Measurements from ENCODE around the gene SLC8A2.

Gene SLC8A2

DNA sequence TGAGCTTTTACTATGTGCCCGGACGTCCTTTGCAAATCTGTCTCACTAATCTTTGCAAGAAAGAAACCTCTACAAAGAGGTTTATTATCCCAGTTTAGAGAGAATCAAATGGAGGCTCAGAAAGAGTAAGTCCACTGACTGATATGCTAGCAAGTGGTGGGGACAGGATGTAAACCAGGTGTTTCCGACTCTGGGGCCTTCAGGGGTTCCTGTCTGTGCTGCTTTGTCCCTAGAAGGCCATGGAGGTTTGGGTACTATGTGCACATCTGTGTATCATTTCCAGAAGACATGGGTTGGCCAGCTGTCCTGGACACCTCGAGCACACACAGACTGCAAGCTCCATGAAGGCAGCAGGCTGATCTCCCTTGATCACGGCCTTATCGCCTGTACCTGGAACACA is 13.5 kb upstream of the SLC8A2 start:
- DNase-seq (ENCODE audit: low spot score) = no peak
- Histone ChIP-seq H3K4me3 (ENCODE audit: low read length in 2 of 2) (no peak overlapping the region), H2BK12ac (ENCODE audit: low read length) (no peak overlapping the region)

DNA sequence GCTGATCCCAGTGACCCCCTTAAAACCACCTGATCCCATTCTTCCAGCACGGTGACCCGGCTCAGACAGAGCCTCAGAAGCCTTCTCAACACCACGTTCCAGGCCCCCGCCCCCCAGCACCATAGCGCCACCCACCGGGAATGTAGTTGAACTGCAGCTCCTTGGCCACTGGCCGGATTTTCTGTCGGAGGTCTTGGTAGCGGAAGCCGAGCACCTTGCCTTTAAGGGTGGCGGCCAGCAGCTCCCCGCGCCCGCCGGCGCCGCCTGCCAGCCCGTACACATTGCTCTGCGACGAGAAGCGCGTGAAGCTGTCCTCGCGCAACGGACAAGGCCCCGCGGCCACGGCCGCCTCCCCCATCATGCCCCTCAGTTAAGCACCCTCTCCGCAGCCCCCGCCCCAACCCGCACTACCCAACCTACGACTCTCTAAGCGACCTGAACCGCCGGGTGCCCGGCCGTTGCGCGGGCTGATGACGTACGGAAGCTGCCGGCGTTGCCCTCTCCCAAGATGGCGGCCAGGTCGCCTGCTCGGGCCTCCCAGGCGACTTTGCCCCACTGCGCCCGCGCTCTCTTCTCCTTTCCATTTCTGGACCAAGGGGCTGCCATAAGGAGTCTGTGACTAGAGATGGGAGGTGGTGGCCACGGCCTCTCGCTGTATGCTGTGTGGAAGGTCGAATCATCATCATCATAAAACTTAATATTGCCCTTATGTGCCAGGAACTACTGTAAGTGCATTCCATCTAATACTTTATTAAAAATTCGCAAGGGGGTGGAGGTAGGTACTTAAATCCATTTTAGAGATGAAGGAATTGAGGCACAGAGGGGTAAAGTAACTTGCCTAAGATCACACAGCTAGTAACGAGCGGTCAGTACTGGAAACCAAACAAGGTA is 12.4 kb upstream of the SLC8A2 start, which contains the start of gene KPTN:
Gene KPTN, minus strand, starts transcription at position 420 of the 891 bp plus-strand sequence. Its CDS starts 59 bp downstream, at position 361.
- Histone ChIP-seq H3K23ac (ENCODE audit: low read depth, low read length, poor library complexity) (peak within 1 kb of the TSS; percentile 68), H3K79me1 (ENCODE audit: low read depth, low read length) (no peaks in the 10 kb centered on the region), H2BK120ac (ENCODE audit: low read depth, low read length) (no peak within 1 kb of the TSS), H3K4me3 (ENCODE audit: low read length in 2 of 2) (peak within 1 kb of the TSS; percentile 70 to 89), H4K91ac (ENCODE audit: low read depth, low read length, poor library complexity) (no peak within 1 kb of the TSS), H3K4ac (ENCODE audit: low read length) (no peak within 1 kb of the TSS), H3K4me1 (ENCODE audit: control insufficient read depth in 2 of 2, insufficient read depth in 1 of 2, low read depth in 1 of 2, low read length in 2 of 2) (peaks cover 6 to 8% of the 10 kb centered on the region in 2 donors), H3K27ac (replicated peaks; ENCODE audit: low read length) (peak within 1 kb of the TSS; percentile 64), H3K4me2 (ENCODE audit: insufficient read depth, low read length, poor library complexity, severe bottlenecking) (peak within 1 kb of the TSS; percentile 79), H2BK15ac (ENCODE audit: low read length) (peak within 1 kb of the TSS; percentile 20), H3K14ac (ENCODE audit: low read length) (peak within 1 kb of the TSS; percentile 6), H2AK5ac (ENCODE audit: low read depth, low read length) (peak within 1 kb of the TSS; percentile 94), H4K8ac (ENCODE audit: low read depth, low read length) (no peak within 1 kb of the TSS), H2BK5ac (ENCODE audit: low read length) (peak within 1 kb of the TSS; percentile 90), H3K9me3 (replicated peaks in 1 of 2; ENCODE audit: control insufficient read depth in 2 of 2, insufficient read depth in 1 of 2, low read depth in 1 of 2, low read length in 2 of 2) (no peaks in the 10 kb centered on the region), H2AFZ (ENCODE audit: low read length) (peak within 1 kb of the TSS; percentile 99), H2BK12ac (ENCODE audit: low read length) (no peak within 1 kb of the TSS), H3K9ac (ENCODE audit: low read depth, low read length, poor library complexity) (peak within 1 kb of the TSS; percentile 89), H3K18ac (ENCODE audit: low read length) (peak within 1 kb of the TSS; percentile 98), H3K36me3 (replicated peaks in 1 of 2; ENCODE audit: control insufficient read depth in 2 of 2, insufficient read depth in 2 of 2, low read length in 2 of 2) (peaks cover 2 to 22% of the 10 kb centered on the region in 2 donors), H3K27me3 (ENCODE audit: control insufficient read depth in 3 of 3, insufficient read depth in 3 of 3, low read depth in 1 of 3, low read length in 3 of 3) (no peaks in the 10 kb centered on the region)
- no CpG with 5 or more reads among the region's 57 CpGs for WGBS, 2 donors (ENCODE audit: extremely low coverage in 2 of 2, insufficient read length in 2 of 2, insufficient replicate concordance in 1 of 2)
- peak; percentile 86 for DNase-seq (ENCODE audit: low spot score)

More for the DNA sequence above, 13.5 kb upstream of the SLC8A2 start:
- Histone ChIP-seq H3K4me2 (ENCODE audit: insufficient read depth, low read length, poor library complexity, severe bottlenecking) (no peak overlapping the region), H2AFZ (ENCODE audit: low read length) (no peak overlapping the region), H3K14ac (ENCODE audit: low read length) (no peak overlapping the region), H3K9me3 (replicated peaks in 1 of 2; ENCODE audit: control insufficient read depth in 2 of 2, insufficient read depth in 1 of 2, low read depth in 1 of 2, low read length in 2 of 2) (peaks cover 0 to 2% of the 10 kb centered on the region in 2 donors), H3K9ac (ENCODE audit: low read depth, low read length, poor library complexity) (no peak overlapping the region), H4K8ac (ENCODE audit: low read depth, low read length) (no peak overlapping the region), H2BK15ac (ENCODE audit: low read length) (no peak overlapping the region), H3K23ac (ENCODE audit: low read depth, low read length, poor library complexity) (no peak overlapping the region), H3K79me1 (ENCODE audit: low read depth, low read length) (no peaks in the 10 kb centered on the region), H3K18ac (ENCODE audit: low read length) (no peak overlapping the region), H2BK120ac (ENCODE audit: low read depth, low read length) (no peak overlapping the region), H3K36me3 (replicated peaks in 1 of 2; ENCODE audit: control insufficient read depth in 2 of 2, insufficient read depth in 2 of 2, low read length in 2 of 2) (peaks cover 11 to 34% of the 10 kb centered on the region in 2 donors), H3K27ac (replicated peaks; ENCODE audit: low read length) (no peak overlapping the region), H4K91ac (ENCODE audit: low read depth, low read length, poor library complexity) (no peak overlapping the region), H2AK5ac (ENCODE audit: low read depth, low read length) (no peak overlapping the region), H3K4me1 (ENCODE audit: control insufficient read depth in 2 of 2, insufficient read depth in 1 of 2, low read depth in 1 of 2, low read length in 2 of 2) (peaks cover 3 to 6% of the 10 kb centered on the region in 2 donors), H3K4ac (ENCODE audit: low read length) (no peak overlapping the region), H3K27me3 (ENCODE audit: control insufficient read depth in 3 of 3, insufficient read depth in 3 of 3, low read depth in 1 of 3, low read length in 3 of 3) (no peaks in the 10 kb centered on the region), H2BK5ac (ENCODE audit: low read length) (no peak overlapping the region)
- no CpG with 5 or more reads among the region's 6 CpGs for WGBS, 2 donors (ENCODE audit: extremely low coverage in 2 of 2, insufficient read length in 2 of 2, insufficient replicate concordance in 1 of 2)

DNA sequence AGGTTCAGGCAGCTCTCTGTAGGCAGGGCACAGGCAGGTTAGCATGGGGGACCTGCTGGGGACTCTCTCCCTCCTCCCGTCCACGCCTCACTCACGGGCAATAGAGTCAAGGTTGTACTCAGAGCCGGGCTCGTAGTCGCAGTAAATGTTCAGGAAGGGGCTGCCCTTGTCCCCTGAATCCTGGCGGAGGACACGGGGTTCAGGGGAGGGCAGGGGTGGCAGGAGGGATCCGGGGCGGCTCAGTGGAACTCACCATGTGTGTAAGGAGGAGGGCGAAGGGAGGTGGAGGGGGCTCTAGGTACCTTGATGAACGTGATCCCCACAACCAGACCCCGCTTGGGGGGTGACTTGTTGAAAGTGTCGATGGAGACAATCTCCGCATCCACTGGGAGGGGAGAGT is 11.5 kb upstream of the SLC8A2 start:
- Histone ChIP-seq H3K27ac (replicated peaks; ENCODE audit: low read length) (no peak overlapping the region), H3K4me3 (ENCODE audit: low read length in 2 of 2) (peak overlapping the region; percentile 63 to 70), H2BK15ac (ENCODE audit: low read length) (peak overlapping the region; percentile 20), H3K14ac (ENCODE audit: low read length) (peak overlapping the region; percentile 6), H3K18ac (ENCODE audit: low read length) (peak overlapping the region; percentile 49), H3K9ac (ENCODE audit: low read depth, low read length, poor library complexity) (no peak overlapping the region), H3K4ac (ENCODE audit: low read length) (no peak overlapping the region), H3K79me1 (ENCODE audit: low read depth, low read length) (no peaks in the 10 kb centered on the region), H2AFZ (ENCODE audit: low read length) (peak overlapping the region; percentile 99), H2AK5ac (ENCODE audit: low read depth, low read length) (peak overlapping the region; percentile 94), H4K91ac (ENCODE audit: low read depth, low read length, poor library complexity) (no peak overlapping the region), H2BK12ac (ENCODE audit: low read length) (no peak overlapping the region), H3K23ac (ENCODE audit: low read depth, low read length, poor library complexity) (peak overlapping the region; percentile 26), H3K4me2 (ENCODE audit: insufficient read depth, low read length, poor library complexity, severe bottlenecking) (peak overlapping the region; percentile 15), H3K27me3 (ENCODE audit: control insufficient read depth in 3 of 3, insufficient read depth in 3 of 3, low read depth in 1 of 3, low read length in 3 of 3) (no peaks in the 10 kb centered on the region), H3K4me1 (ENCODE audit: control insufficient read depth in 2 of 2, insufficient read depth in 1 of 2, low read depth in 1 of 2, low read length in 2 of 2) (peaks cover 6 to 8% of the 10 kb centered on the region in 2 donors), H3K36me3 (replicated peaks in 1 of 2; ENCODE audit: control insufficient read depth in 2 of 2, insufficient read depth in 2 of 2, low read length in 2 of 2) (peaks cover 2 to 19% of the 10 kb centered on the region in 2 donors), H2BK120ac (ENCODE audit: low read depth, low read length) (no peak overlapping the region), H3K9me3 (replicated peaks in 1 of 2; ENCODE audit: control insufficient read depth in 2 of 2, insufficient read depth in 1 of 2, low read depth in 1 of 2, low read length in 2 of 2) (no peaks in the 10 kb centered on the region), H2BK5ac (ENCODE audit: low read length) (no peak overlapping the region), H4K8ac (ENCODE audit: low read depth, low read length) (no peak overlapping the region)
- WGBS, 2 donors (ENCODE audit: extremely low coverage in 2 of 2, insufficient read length in 2 of 2, insufficient replicate concordance in 1 of 2) = no CpG with 5 or more reads among the region's 15 CpGs
- no peak for DNase-seq (ENCODE audit: low spot score)

DNA sequence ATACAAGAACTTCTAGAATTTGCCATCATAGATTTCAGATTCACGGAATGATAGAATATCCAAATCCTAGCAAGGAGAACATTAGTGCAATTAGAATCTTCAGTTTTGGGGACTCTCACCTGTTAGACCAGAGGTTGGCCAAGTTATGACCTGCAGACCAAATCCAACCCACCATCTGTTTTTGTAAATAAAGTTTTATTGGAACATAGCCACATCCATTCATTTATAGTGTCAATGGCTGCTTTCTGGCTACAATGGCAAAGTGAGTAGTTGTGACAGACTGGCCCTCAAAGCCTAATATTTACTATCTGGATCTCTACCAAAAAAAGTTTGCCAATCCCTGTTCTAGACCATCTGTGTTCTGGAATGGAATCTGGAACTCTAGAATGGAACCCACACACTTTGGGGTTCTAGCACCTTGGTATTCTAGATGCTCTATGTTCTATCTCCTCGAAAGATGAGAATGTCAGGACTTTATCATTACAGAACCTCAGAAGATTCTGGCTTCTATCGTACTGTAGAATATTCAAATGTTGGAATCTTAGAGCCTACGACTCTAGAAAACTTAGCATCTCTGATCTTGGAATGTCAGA is 9.9 kb upstream of the SLC8A2 start:
- Histone ChIP-seq H2BK15ac (ENCODE audit: low read length) (no peak overlapping the region), H3K4me2 (ENCODE audit: insufficient read depth, low read length, poor library complexity, severe bottlenecking) (no peak overlapping the region), H2BK12ac (ENCODE audit: low read length) (no peak overlapping the region), H3K18ac (ENCODE audit: low read length) (no peak overlapping the region), H2BK5ac (ENCODE audit: low read length) (no peak overlapping the region), H4K8ac (ENCODE audit: low read depth, low read length) (no peak overlapping the region), H3K9ac (ENCODE audit: low read depth, low read length, poor library complexity) (no peak overlapping the region), H3K4me1 (ENCODE audit: control insufficient read depth in 2 of 2, insufficient read depth in 1 of 2, low read depth in 1 of 2, low read length in 2 of 2) (peaks cover under 1 to 8% of the 10 kb centered on the region in 2 donors), H2AFZ (ENCODE audit: low read length) (no peak overlapping the region), H2AK5ac (ENCODE audit: low read depth, low read length) (no peak overlapping the region), H3K4ac (ENCODE audit: low read length) (no peak overlapping the region), H3K27ac (replicated peaks; ENCODE audit: low read length) (no peak overlapping the region), H3K79me1 (ENCODE audit: low read depth, low read length) (no peaks in the 10 kb centered on the region), H3K36me3 (replicated peaks in 1 of 2; ENCODE audit: control insufficient read depth in 2 of 2, insufficient read depth in 2 of 2, low read length in 2 of 2) (peaks cover 2 to 12% of the 10 kb centered on the region in 2 donors), H3K27me3 (ENCODE audit: control insufficient read depth in 3 of 3, insufficient read depth in 3 of 3, low read depth in 1 of 3, low read length in 3 of 3) (no peaks in the 10 kb centered on the region), H3K23ac (ENCODE audit: low read depth, low read length, poor library complexity) (no peak overlapping the region), H3K4me3 (ENCODE audit: low read length in 2 of 2) (no peak overlapping the region), H3K9me3 (replicated peaks in 1 of 2; ENCODE audit: control insufficient read depth in 2 of 2, insufficient read depth in 1 of 2, low read depth in 1 of 2, low read length in 2 of 2) (no peaks in the 10 kb centered on the region), H3K14ac (ENCODE audit: low read length) (no peak overlapping the region), H2BK120ac (ENCODE audit: low read depth, low read length) (no peak overlapping the region), H4K91ac (ENCODE audit: low read depth, low read length, poor library complexity) (no peak overlapping the region)
- no CpG with 5 or more reads among the region's 4 CpGs for WGBS, 2 donors (ENCODE audit: extremely low coverage in 2 of 2, insufficient read length in 2 of 2, insufficient replicate concordance in 1 of 2)
- DNase-seq (ENCODE audit: low spot score) = no peak

Data from neuronal stem cell (in vitro differentiated cells).